Heart right ventricle (tissue), 16 donors: ENCODE results near the gene CAMK2N1. TPM values are rescaled to one million over a fixed set of nuclear protein-coding genes. Genes with fewer than 3 reads are reported as not detected.

Experiments used
- ATAC-seq, 8 donors: fragments of 200-7000 bp; cut with Tn5 transposase; one replicate each; pipeline ENCODE4 v1.9.1; 2020; ENCODE audit warnings: mild to moderate bottlenecking in 8 of 8, moderate library complexity in 8 of 8, moderate number of reproducible peaks in 1 of 8
- DNase-seq, 2 donors: peaks; one replicate each; pipeline ENCODE4 v3.0.0-alpha.2; 2020
- H3K27ac ChIP-seq, 10 donors: fragments of 200-600 bp; sonication (generic) in 2 of 10; one replicate each; pipeline versions ENCODE4 v1.5.0 to v1.8.0; 2020 to 2022; ENCODE audit warnings: mild to moderate bottlenecking in 3 of 10
- H3K27me3 ChIP-seq, 7 donors: fragments of 200-600 bp; one replicate each; pipeline ENCODE4 v1.8.0; 2021 to 2022; ENCODE audit warnings: mild to moderate bottlenecking in 2 of 7
- H3K36me3 ChIP-seq, 9 donors: fragments of 200-600 bp; sonication (generic) in 1 of 9; one replicate each; pipeline versions ENCODE4 v1.5.0 to v1.8.0; 2020 to 2022; ENCODE audit warnings: mild to moderate bottlenecking in 2 of 9
- H3K4me1 ChIP-seq, 9 donors: fragments of 200-600 bp; sonication (generic) in 1 of 9; one replicate each; pipeline versions ENCODE4 v1.5.0 to v1.8.0; 2020 to 2022; ENCODE audit warnings: mild to moderate bottlenecking in 4 of 9
- H3K4me3 ChIP-seq, 10 donors: fragments of 200-600 bp; sonication (generic) in 2 of 10; one replicate each; pipeline versions ENCODE4 v1.5.0 to v1.8.0; 2020 to 2022; ENCODE audit warnings: mild to moderate bottlenecking in 7 of 10, moderate library complexity in 2 of 10
- H3K9me3 ChIP-seq, 11 donors: fragments of 200-600 bp in 10 of 11; sonication (generic) in 2 of 11; one replicate each; pipeline versions ENCODE4 v1.5.0 to v1.8.0; 2013 to 2022; ENCODE audit warnings: mild to moderate bottlenecking in 2 of 11, control low read depth in 1 of 11, moderate library complexity in 1 of 11
- WGBS, 2 donors: extraction: QIAGEN DNeasy Blood & Tissue Kit; methylation state at CpG; one replicate each; pipeline ENCODE4 v1.1.7; 2013; ENCODE audit warnings: inconsistent platforms in 1 of 2; 5-methylcytosine and 5-hydroxymethylcytosine counted together
- intact Hi-C, 10 donors: fragments of 100-400 bp; cut with DNase I; formaldehyde crosslinking; loops; one replicate each; pipeline versions ENCODE4 v1.11.1 to v1.14.2; 2022
- polyA plus RNA-seq, 2 donors: library from polyadenylated mRNA; stranded (reverse); fragments of 200-250 nt; gene quantifications; one replicate each; pipeline ENCODE4 v1.2.3, GENCODE V29; 2013
- total RNA-seq, 10 donors: library from RNA; stranded (reverse); fragmentation: NEBNext Ultra II Directional in 3 of 10; extraction: Animal tissue kit (Norgen Biotek cat#: 25700) in 3 of 10; gene quantifications; one replicate each; pipeline versions ENCODE4 v1.2.1 to v1.2.4, GENCODE V29; 2021 to 2023
- TF ChIP-seq, protein P1 (sequence below), 9 donors: fragments of 200-600 bp; sonication (generic) in 2 of 9; IDR thresholded peaks; one replicate each; pipeline versions ENCODE4 v1.5.0 to v1.8.0; 2021 to 2022; ENCODE audit warnings: antibody characterized with exemption in 9 of 9, mild to moderate bottlenecking in 5 of 9, moderate library complexity in 1 of 9
- donor health status: Arrhythmogenic right ventricular cardiomyopathy.
- donor health status: ischemic (EF 13 %, LVEDD 7.1; RV severe dilation, severe dysfunction).
- donor health status: healthy with polysubstance abuse.
- donor health status: DM: no; HTN: yes; CAD: no.
- donor health status: DM: no; HTN: no; CAD: no.
- donor health status: ischemic (EF 25% LVEDD 6.9; RV normal size, moderate dysfunction).
- donor health status: ischemic (EF 25% LVEDD 5.7; RV mildly dilated, moderate dysfunction).
- donor health status: healthy.
- donor health status: DM: yes; HTN: yes; CAD: no.
- donor health status: Ischemic cardiomyopathy.
- donor health status: ischemic (EF 35%, LVEDD 5.7; RV mildly dilated, moderate dysfunction).
- donor health status: nonischemic (EF 11% LVEDD 7.7; RV severe dilation, severe dysfunction).
- donor health status: DM: yes; HTN: yes; CAD: no.
- donor health status: PGD.
- donor health status: ischemic (EF 29% LVEDD 5.4; RV normal size, mild dysfunction).
- donor health status: nonischemic (EF 23%, LVEDD 6.1; RV moderate dilation, normal function).

CAMK2N1 gene
- total and polyA plus RNA-seq, 12 donors = 4.0 to 12.9 (median 8.5) TPM

DNA sequence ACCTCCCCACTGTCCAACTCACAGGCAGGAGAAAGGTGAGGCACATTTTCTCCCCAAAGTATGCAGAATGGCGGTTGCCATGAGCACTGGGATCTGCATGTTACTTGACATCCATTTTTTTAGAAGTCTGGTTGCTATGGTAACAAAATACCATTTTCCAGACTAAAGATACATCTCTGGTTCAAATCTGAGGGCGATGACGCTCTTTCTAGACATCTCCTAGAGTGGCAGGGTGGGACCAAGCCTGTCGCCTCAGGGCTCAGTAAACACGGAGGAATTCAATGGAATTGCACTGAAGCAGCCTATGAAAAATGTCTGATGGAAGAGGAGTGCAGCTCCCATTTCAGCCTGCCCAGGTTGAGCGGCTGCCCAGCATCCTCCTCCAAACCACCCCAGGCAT lies 44.9 kb upstream of the CAMK2N1 start:
- no peak for ATAC-seq
- Histone ChIP-seq H3K36me3 (no peaks in the 10 kb centered on the region), H3K27ac (no peak overlapping the region), H3K9me3 (no peaks in the 10 kb centered on the region), H3K4me3 (no peak overlapping the region), H3K27me3 (peaks cover 0 to 45% (median 25%) of the 10 kb centered on the region in 7 donors), H3K4me1 (peaks cover 0 to 11% (median 7%) of the 10 kb centered on the region in 9 donors)
- WGBS, 2 donors = 66 to 71% methylated on average over 6 of the region's 6 CpGs
- DNase-seq = no peak
- intact Hi-C loops = no loop called here
- TF ChIP-seq, protein P1, sequence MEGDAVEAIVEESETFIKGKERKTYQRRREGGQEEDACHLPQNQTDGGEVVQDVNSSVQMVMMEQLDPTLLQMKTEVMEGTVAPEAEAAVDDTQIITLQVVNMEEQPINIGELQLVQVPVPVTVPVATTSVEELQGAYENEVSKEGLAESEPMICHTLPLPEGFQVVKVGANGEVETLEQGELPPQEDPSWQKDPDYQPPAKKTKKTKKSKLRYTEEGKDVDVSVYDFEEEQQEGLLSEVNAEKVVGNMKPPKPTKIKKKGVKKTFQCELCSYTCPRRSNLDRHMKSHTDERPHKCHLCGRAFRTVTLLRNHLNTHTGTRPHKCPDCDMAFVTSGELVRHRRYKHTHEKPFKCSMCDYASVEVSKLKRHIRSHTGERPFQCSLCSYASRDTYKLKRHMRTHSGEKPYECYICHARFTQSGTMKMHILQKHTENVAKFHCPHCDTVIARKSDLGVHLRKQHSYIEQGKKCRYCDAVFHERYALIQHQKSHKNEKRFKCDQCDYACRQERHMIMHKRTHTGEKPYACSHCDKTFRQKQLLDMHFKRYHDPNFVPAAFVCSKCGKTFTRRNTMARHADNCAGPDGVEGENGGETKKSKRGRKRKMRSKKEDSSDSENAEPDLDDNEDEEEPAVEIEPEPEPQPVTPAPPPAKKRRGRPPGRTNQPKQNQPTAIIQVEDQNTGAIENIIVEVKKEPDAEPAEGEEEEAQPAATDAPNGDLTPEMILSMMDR (IDR thresholded peaks at IDR 0.05) = no peak

DNA sequence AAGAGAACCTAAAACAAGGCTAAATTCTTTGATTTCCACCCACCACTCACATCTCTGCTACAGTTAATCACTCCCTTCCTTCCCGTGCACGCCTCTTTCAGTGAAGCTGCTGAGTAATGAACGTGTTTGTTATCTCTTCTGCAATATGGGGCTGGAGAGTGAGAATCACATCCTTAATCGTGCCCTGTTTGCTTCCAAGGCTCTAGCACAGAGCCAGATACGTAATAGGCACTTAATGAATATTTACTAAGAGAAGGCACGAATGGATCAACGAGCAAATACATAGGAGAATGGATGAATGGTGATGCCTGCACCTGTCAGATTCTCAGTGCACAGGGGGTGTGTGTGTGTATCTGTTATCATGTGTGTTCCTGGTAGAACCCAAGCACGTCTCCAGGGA lies 44.3 kb upstream of the CAMK2N1 start:
- TF ChIP-seq, protein P1 (IDR thresholded peaks at IDR 0.05) = no peak
- H3K27ac ChIP-seq = no peak overlapping the region
- H3K36me3 ChIP-seq = no peaks in the 10 kb centered on the region
- peaks cover 0 to 45% (median 25%) of the 10 kb centered on the region in 7 donors for H3K27me3 ChIP-seq
- WGBS, 2 donors = 29 to 43% methylated on average over 8 of the region's 8 CpGs
- H3K4me3 ChIP-seq = no peak overlapping the region
- H3K4me1 ChIP-seq = peaks cover 0 to 11% (median 7%) of the 10 kb centered on the region in 9 donors
- ATAC-seq = no peak
- intact Hi-C loops = no loop called here
- no peaks in the 10 kb centered on the region for H3K9me3 ChIP-seq
- no peak for DNase-seq

DNA sequence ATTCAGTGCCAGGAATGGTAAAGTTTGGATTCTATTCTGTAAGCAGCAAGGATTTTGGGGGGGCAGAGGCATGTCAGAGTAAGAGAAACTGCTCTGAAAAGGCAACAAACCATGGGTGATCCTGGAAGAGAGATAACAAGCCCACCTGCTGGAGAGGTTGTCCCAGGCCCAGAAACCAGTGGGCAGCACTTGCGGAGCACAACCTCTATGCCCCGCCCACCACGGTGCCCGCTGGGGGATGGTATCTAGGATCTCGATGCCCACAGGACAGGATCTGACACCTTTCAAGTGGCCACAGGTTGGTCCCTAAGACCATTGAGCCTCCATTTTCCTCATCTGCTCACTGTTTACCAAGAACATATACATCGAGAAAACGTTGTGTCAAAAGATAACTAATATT lies 42.2 kb upstream of the CAMK2N1 start:
- Histone ChIP-seq H3K4me1 (no peaks in the 10 kb centered on the region), H3K27ac (no peak overlapping the region), H3K27me3 (peaks cover 0 to 45% (median 25%) of the 10 kb centered on the region in 7 donors), H3K9me3 (no peaks in the 10 kb centered on the region), H3K4me3 (no peak overlapping the region), H3K36me3 (no peaks in the 10 kb centered on the region)
- 54 to 60% methylated on average over 7 of the region's 7 CpGs for WGBS, 2 donors
- ATAC-seq (no peak), DNase-seq (no peak)
- intact Hi-C loops = loop anchor here in 6 of 10 donors (5.0 to 10.0 kb wide), 4 partner anchors 47 to 207 kb away; partner anchors contain the start of gene SH2D5 (in 2 of the 6)
- TF ChIP-seq, protein P1 (IDR thresholded peaks at IDR 0.05) = no peak

DNA sequence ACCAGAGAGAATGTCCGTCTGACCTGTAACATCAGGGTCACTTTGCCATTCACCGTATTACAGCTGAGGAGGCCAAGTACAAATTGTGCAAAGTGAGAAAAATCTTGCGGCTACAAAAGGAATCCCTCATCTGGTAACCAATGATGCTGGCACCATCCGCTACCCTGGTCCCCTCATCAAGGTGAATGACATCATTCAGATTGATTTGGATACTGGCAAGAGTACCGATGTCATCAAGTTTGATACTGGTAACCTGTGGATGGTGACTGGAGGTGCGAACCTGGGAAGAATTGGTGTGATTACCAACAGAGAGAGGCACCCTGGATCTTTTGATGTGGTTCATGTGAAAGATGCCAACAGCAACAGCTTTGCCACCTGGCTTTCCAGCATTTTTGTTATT lies 40.3 kb upstream of the CAMK2N1 start:
- H3K9me3 ChIP-seq = no peaks in the 10 kb centered on the region
- no peak for DNase-seq
- H3K36me3 ChIP-seq = no peaks in the 10 kb centered on the region
- H3K27ac ChIP-seq = no peak overlapping the region
- H3K27me3 ChIP-seq = peaks cover 0 to 50% (median 25%) of the 10 kb centered on the region in 7 donors
- no peak for ATAC-seq
- WGBS, 2 donors = 81 to 88% methylated on average over 6 of the region's 6 CpGs
- peaks cover 0 to 7% (median 0%) of the 10 kb centered on the region in 9 donors for H3K4me1 ChIP-seq
- TF ChIP-seq, protein P1 (IDR thresholded peaks at IDR 0.05) = no peak
- intact Hi-C loops = loop anchor here in 6 of 10 donors (5.0 to 10.0 kb wide), 4 partner anchors 49 to 209 kb away; partner anchors contain the start of gene SH2D5 (in 2 of the 6)
- H3K4me3 ChIP-seq = no peak overlapping the region
